ENCODE data around the gene MAEA.
"Not testable (repeated sequence)": the region's sequence is repeated elsewhere in the genome, so short reads cannot be mapped to it uniquely, and the experiment has no call there.

Gene MAEA

DNA sequence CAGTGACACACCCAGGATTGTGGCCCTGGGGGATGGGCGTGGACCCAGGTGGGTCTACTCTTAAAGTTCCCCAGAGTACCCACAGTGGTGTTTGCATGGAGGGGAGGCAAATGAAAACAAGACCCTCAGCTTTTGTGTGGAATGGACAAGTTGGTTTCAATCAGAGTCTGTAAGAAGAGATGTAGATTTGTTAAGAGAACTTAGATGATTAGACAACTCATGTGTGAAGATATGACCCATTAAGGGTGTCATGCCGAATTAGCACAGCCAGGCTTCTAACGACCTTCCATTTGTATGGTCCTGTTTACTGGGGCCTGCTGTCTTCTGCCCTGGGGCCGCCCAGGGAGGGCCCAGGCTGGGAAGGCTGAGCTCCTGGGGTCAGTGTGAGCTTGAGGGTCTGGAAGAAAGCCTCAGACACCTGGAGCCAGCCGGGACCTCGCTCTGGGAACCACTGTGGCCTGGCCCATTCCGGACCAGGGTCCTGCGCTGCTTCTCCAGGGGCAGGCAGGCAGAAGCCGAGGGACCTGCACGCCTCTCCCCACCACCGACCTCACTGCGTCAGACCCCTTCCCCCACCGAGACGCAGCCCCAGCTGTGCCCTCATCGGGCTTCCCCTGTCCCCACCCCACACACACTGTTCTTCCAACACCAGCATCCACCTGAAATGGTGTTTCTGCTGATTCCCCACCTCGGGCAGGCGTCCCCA is 77.7 kb downstream of the MAEA start:
- no peak for DNase-seq (ENCODE audit: low spot score)

DNA sequence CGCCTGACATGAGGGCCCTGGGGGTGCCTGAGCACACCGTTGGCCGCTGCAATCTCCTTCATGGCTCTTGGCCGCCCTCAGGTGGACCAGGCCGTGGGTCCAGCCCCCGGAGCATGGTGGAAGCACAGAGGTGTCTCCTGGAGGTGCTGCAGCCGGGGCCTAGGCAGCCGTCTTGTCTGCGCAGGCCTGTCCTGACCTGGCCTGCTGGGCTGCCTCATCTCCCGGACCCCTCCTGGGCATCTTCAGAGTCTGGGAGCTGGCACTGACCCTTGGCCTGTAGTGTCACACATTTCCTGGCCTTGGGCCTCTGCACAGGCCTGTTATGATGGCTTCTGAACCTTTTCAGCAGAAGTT is 78.2 kb downstream of the MAEA start:
- no peak for DNase-seq (ENCODE audit: low spot score)

DNA sequence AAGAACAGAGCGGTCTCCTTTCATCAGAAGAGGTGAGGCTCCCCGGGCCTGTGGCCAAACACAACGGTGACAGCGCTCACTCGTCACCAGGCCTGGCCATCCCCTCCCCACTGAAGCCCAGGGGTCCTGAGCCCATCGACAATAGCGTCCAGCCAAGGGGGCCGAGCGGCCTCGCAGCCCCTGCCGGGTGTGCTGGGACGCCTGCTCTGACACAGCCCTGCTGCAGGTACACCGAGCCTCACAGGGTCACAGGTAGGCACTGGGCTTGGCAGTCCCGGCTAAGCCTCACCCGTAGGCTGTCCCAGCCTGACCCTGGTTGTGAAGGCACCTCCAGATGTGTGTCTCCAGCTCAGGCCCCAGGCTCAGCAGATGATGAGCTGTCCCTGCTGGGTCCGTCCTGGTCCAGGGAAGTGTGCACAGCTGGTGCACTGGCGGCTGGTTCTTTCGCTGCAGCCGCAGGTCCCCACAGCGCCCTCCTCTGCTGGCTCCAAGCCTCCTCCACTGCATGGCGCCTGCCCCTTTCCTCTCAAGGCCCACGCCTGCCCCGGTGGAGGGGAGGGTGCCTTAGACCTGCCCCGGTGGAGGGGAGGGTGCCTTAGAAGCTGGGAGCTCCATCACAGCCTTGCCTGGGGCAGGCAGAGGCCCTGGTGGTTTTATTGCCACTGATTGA is 78.9 kb downstream of the MAEA start:
- DNase-seq (ENCODE audit: low spot score): no peak

DNA sequence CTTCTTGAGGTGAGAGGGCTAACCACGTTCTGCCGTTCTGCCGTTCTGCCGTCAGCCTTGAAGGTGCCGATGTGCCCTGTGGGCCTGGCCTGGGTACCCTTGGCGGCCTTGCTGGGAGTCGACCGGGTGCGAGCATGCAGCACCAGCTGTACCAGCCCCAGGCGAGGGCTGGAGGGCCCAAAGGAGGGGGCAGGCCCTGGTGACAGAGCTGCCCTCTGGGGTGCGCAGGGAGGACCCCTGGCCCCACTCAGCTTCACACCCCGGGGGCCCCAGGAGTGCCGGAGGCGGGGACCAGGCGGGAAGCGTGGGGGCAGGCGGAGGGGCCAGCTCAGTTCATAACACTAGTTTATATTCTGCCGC is 79.4 kb downstream of the MAEA start:
- no peak for DNase-seq (ENCODE audit: low spot score)

DNA sequence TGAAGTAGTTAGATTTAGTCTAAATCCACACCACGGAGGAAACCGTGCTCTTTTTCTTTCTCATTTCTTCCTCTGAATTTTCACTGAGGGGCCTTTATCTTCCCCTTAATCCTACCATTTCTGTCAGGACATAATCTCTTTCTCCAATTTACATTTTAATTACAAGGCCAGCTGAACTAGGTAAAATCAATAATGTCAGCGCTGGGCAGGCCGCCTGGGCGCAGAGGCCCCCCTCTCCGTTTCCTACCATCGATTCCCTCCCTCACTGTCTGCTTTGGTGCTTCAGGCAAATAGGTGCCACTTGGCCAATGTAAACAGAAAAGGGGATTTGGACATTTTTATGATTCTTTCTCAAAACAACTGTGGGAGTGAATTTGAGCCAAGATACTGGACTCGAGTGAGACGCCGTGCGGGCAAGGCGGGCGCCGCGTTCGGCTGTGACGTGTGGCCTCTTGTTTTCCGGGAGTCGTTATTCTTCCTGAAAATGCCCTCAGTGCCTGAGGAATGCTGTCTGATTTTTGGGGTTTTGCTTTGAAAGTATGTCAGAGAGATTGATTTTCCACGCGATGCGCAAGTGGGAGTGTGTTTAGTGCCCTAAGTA is 79.9 kb downstream of the MAEA start:
- DNase-seq (ENCODE audit: low spot score): no peak

DNA sequence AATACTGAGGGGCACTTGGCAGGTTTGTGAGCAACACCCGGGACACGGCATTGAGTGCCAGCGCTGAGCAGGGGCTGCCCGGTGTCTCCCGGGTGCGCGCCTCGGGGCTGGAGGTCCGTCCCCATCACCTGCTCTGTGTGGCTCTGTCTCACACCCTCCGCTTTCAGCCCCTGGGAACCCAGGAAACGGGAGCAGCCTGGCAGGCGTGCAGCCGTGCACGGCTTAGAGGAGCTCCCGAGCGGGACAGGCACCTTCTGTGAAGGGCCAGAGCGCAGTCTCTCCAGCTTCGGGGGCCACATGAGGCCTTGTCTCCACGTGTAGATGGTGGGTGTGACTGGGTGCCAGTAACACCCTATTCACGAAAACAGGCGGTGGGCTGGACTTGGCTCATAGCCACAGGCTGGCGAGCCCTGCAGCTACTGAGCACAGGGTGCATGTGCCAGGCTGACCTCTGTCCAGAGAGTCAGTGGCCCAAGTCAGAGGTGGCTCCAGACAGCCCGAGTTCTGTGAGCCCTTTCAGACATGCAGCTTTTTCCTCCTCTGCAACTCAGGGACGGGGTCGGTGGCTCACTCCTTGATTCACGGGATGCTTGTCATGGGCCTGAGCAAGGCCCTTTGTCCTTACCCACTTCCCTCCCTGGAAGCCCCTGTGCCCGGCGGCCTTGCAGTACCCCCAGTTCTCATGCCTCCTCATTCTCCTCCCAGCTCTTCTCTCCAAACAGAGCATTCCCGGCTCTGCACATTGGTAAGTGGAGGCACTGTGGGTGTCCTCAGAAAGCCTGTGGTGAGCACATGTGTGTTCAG is 80.8 kb downstream of the MAEA start:
- no peak for DNase-seq (ENCODE audit: low spot score)

DNA sequence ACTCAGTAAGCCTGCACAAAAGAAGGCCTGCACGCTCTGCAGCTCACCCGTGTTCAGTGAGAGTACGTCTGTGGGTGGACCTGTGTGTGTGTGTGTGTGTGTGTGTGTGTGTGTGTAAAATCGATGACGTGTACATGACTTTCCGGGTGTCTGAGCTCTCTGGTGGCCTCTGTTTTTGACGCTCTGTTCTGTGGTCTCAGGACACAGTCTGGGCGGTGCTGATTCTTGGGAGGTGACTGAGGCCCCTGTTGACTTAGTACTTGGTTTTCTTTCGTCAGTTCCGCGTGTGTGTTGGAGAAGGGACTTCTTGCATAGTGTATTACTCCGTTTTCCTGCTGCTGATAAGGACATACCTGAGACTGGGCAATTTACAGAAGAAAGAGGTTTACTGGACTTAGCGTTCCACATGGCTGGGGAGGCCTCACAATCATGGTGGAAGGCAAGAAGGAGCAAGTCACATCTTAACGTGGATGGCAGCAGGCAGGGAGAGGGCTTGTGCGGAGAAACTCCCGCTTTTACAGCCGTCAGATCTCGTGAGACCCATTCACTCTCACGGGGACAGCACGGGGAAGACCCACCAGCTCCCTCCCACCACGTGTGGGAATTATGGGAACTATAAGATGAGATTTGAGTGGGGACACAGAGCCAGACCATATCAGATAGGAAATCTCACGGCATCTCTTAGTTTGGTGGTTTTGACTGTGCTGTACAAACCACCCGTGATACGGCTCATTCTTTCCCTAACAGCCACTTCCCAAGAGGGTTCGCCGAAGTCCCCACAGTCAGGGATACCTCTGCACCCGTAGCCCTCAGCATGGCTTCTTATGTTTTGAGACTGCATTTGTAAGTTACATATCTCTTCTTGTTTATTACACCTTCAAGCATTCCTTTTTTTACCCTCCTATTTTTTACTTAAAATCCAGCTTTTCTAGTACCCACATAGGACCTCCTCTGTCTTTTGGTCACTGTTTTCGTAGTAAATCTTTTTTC is 81.8 kb downstream of the MAEA start:
- no peak for DNase-seq (ENCODE audit: low spot score)

DNA sequence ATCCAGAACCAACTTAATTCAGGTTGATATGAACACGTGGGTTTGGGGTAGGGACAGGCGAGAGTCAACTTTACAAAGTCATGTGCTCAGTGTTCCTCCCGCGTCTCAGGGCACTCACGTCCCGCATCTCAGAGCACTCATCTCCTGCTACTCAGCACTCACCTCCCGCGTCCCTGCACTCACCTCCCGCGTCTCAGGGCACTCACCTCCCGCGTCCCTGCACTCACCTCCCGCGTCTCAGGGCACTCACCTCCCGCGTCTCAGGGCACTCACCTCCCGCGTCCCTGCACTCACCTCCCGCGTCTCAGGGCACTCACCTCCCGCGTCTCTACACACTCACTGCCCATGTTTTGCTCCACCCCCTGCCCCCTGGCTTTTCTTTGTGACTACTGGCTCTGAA is 82.9 kb downstream of the MAEA start:
- DNase-seq (ENCODE audit: low spot score): not testable (repeated sequence)

DNA sequence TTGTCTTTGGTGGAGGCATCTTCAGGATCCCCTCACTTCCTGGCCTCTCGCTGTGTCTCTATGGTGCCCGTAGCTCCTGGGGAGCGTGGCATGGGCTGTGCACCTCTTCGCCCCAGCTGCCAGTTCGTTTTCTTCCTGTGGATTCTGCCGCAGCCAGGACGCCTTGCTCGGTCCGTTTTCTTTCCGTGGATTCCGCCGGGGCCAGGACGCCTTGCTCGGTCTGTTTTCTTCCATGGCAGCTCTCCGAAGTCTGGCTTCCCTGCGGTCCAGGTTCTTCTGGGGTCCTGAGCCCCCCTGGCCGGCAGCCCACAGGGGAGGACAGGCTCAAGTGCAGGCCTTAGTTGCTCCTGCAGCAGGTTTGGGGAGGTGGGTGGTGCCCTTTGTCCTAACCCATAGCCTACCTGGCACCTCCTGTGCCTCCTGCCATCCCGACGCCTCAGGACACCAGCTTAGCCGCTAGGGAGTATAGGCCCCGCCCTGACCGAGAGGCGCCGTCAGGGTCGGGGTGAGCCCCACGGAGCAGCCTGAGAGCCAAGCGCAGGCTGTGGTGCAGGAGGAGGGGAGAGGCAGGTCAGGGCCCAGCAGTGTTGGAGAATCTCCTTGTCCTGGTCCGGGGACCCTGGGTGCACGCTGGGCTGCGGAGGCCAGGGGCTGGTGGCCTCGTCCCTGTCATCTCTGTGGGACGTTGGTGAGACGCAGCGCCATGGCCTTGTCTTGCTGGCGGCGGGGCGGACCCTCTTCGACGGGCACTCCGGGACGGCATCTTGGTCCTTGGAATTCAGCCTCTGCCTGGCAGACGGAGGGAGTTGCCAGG is 84.4 kb downstream of the MAEA start:
- no peak for DNase-seq (ENCODE audit: low spot score)

DNA sequence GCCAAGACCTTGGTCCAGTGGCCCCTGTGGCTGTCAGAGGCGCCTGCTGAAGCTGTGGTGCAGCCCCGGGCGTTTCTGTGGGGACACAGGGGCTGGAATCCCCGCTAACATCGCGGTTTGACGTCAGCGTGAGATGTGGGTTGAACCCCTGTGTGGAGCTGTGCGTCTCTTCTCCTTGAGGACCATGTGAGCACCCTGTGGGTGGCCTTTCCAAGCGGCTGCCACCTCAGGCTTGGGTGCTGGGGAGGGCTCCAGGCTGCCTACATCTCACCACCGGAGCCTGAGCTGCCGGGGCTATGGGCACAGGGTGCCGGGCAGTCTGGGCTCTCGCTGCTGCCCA is 85.0 kb downstream of the MAEA start:
- no peak for DNase-seq (ENCODE audit: low spot score)

DNA sequence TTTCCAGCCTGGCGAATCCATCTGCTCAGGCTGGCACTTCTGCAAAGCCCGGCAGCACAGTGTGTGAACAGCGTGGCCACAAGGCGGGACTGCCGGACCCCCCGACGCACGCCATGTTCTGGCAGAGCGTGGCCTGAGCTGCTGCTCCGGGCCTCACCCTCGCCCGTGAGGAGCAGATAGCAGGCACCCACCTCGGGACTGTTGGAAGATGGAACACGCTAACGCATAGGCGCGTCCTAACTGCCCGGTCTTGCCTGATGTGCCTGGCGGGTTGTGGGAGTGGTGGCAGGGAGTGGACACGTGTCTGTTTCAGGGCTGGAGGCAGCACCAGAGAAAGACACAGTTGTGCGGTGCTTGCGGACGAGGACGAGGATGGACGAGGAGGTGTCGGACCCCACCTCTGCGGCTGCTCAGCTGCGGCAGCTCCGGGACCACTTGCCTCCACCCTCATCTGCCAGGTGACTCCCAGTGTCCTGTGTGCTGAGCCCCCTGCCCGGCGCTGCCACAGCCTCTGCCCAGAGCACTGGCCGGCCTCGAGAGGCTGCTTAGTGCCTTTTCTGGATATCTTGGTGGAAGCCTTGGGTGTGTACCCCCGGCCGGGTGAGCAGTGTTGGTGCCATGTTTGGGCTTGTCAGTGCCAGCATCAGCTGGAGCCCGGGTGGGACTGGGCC is 85.5 kb downstream of the MAEA start:
- DNase-seq (ENCODE audit: low spot score): no peak

DNA sequence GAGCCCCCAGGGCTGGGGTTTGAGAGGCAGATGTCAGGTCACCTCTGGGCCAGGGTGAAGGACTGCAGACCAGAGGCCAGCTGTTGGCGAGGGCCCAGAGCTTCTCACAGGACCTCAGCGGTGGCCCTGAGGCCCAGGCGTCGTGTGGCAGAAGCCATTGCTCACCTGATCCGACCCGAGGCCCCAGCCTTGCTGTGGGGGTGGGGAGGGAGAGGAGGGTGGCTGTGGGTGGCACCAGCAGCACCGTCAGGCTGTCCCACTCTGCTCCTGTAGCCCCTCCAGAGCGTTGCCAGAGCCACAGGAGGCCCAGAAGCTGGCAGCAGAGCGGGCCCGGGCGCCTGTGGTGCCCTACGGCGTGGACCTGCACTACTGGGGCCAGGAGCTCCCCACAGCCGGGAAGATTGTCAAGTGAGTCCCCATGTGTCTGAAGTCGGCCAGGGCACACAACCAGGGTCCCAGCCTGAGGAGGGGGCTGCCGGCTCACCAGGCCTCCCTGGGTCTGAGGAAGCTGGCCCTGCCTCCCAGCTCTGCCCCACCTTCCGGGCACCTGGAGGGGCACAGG is 86.2 kb downstream of the MAEA start:
- no peak for DNase-seq (ENCODE audit: low spot score)

DNA sequence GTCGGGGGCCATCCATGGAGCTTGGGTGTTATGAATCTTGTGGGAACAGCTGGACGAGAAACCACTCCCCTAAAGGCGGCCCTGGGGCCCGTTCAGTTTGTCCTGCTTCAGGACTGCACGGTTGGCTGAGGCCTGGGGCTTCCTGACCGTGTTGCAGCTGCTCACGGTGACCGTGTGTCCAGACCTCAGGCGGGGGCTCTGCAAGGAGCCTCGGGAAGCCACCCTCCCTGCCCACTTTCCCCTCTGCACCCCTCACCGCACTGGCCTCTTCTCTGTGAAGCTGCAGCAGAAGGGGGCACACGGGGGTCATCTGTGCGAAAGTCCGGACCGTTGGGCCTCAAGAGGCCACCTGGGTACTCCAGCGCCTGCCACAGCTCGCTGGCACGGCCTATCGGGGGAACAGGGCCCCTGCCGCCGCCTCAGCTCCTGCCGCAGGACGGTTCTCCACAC is 86.7 kb downstream of the MAEA start:
- no peak for DNase-seq (ENCODE audit: low spot score)

DNA sequence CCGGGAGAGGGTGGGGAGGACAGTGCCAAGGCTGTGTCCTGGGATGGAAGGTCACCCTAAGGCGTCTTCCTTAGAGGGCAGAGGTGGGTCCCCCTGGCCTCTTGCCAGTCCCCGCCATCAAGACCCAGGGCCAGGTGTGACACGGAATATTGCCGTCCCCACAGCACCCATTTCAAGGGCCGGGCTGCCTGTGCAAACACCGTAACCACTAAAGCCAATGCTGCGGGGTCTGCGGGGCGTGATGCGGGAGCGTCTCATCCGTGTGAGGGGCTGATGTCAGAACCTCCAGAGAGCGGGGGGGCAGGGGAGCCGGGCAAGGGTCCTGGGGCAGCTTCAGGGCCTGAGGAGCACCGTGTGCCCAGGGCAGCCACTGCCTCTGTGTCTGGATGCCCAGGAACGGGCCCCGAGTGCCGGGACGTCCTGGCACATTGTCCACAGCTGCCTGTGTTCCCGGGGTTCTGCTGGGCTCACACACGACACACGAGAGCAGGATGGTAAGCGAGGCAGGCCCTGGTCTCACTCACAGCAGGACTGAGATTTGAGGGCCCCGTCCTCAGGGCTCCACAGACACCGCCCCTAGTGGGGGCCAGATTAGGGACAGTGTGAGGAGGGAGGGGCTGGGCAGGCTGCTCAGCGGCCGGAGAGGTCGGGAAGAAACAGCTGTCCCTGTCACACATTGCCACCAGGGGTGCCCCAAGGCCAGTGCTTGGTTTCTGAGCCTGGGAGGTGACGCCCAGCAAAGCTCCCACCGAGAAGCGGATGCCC is 87.3 kb downstream of the MAEA start:
- DNase-seq (ENCODE audit: low spot score): no peak

DNA sequence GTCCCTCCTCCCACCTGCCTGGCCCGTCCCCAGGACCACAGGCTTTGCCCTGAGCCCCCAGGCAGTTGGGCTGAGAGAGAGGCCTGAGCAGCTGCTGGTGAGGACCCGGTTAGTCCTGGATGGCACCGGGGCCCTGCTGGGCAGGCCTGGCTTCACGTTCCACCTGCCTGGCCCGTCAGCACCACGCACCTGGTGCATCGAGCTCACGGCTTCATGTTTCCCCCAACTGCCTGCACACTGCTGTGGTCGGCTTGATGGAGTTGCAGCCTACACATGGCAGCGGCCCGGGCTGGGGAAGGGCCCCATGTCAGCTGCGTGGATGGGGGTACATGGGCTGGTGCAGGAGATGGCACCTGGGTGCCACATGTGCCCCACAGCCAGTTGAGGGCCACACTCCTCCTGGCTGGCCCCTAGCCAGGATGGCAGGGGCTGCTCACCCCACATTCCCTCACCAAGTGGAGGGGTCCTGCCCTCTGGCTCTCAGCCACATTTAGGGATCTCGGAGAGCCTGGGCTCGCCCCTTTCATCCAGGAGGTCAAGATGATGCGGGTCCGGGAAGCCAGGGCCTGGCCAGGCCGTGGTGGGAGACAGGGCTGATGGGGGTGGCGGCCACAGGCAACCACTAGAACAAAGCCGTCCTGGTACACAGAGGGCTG is 88.0 kb downstream of the MAEA start:
- DNase-seq (ENCODE audit: low spot score): no peak

DNA sequence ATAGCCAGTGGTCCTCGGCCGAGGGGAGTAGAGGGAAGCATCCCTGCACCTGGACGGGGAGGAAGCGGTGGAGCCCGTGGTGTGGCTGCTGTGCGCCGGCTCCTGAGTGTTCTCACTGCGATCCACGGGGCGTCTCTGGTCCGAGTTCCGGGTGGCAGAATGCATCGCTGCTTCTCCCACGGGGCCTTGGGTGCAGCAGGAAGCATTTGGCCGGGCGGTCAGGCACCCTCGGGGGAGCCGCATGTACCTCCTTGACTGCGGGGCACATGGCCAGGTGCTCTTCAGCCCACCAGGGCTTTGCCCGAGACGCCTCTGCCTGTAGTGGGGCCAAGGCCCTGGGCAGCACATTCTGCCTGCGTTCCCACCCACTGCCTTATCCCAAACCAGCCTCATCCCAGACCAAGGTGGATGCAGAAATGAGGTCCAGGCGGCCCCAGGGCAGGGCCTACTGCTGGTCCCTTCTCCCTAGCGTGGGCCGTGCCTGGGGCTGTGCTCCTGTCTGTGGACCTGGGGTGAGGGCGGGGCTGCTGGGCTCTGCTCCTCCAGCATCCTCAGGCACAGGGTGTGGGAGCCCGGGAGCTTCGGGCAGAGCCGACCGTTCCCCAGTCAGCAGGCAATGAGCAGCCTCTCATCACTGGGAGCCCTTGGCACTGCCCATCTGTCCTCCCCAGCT is 89.0 kb downstream of the MAEA start:
- DNase-seq (ENCODE audit: low spot score): no peak

DNA sequence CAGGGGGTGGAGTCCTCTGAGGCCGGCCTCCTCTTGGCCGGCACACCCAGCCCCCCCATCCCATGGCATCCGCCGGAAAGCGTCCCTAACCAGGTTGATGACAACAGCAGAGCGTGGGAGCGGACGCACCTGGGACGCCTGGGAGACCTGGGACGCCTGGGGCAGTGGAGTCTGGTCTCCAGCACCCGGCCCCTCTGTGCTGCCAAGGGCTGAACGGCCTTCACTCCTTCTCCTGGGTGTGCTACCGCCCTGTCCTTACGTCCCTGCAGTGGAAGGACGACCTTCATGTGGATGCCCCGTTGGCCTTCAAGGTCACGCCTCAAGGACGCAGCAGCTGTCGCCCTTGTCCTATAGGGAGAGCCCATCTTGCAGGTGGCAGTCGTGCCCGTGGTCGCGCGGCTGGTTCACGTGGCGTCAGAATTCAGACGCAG is 89.7 kb downstream of the MAEA start:
- DNase-seq (ENCODE audit: low spot score): no peak

DNA sequence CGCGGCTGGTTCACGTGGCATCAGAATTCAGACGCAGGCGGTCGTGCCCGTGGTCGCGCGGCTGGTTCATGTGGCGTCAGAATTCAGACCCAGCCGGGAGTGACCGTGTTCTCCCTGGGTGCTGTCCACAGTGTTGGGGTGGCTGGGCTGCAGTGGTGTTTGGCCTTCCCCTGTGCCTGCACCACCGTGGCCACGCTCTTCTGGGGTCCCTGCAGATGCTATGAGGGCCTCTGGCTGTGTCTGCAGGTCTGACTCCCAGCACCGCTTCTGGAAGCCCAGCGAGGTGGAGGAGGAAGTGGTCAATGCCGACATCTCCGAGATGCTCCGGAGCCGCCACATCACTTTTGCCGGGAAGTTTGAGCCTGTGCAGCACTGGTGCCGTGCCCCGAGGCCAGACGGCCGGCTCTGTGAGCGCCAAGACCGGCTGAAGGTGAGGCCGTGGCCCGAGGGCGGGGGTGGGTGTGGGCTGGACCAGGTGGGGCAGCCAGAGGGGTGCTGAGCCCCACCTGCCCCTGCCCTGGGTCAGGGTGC is 90.2 kb downstream of the MAEA start:
- DNase-seq (ENCODE audit: low spot score): no peak

All from hematopoietic multipotent progenitor cell treated with erythropoietin and hydrocortisone succinate and interleukin-3 and kit ligand, for 15 days (in vitro differentiated cells).